Measurements from ENCODE around the gene TGM1.

TGM1 gene

GRCh38 chr14:24292118-24292807, 29.3 kb upstream of the TGM1 start:
- DNase-seq (ENCODE audit: low spot score): no peak

- DNase-seq (ENCODE audit: low spot score): no peak
Measured at GRCh38 chr14:24291446-24292117, 28.6 kb upstream of the TGM1 start.

GRCh38 chr14:24290746-24291145, 27.8 kb upstream of the TGM1 start:
- no peak for DNase-seq (ENCODE audit: low spot score)

- DNase-seq (ENCODE audit: low spot score): no peak
Measured at GRCh38 chr14:24289649-24290280, 26.8 kb upstream of the TGM1 start.

- DNase-seq (ENCODE audit: low spot score): no peak
Measured at GRCh38 chr14:24286996-24287395, 24.0 kb upstream of the TGM1 start.

- no peak for DNase-seq (ENCODE audit: low spot score)
Measured at GRCh38 chr14:24285351-24285750, 22.4 kb upstream of the TGM1 start.

GRCh38 chr14:24284501-24285035, 21.6 kb upstream of the TGM1 start:
- DNase-seq (ENCODE audit: low spot score): no peak

- no peak for DNase-seq (ENCODE audit: low spot score)
Measured at GRCh38 chr14:24283796-24284460, 21.0 kb upstream of the TGM1 start.

- DNase-seq (ENCODE audit: low spot score): no peak
Measured at GRCh38 chr14:24282736-24283135, 19.8 kb upstream of the TGM1 start.

- no peak for DNase-seq (ENCODE audit: low spot score)
Measured at GRCh38 chr14:24281636-24282035, 18.7 kb upstream of the TGM1 start.

GRCh38 chr14:24280797-24281460, 18.0 kb upstream of the TGM1 start:
- no peak for DNase-seq (ENCODE audit: low spot score)

- no peak for DNase-seq (ENCODE audit: low spot score)
Measured at GRCh38 chr14:24279301-24280186, 16.6 kb upstream of the TGM1 start.

GRCh38 chr14:24278424-24278823, 15.4 kb upstream of the TGM1 start:
- DNase-seq (ENCODE audit: low spot score): no peak

- DNase-seq (ENCODE audit: low spot score): no peak
Measured at GRCh38 chr14:24277606-24278321, 14.8 kb upstream of the TGM1 start.

- no peak for DNase-seq (ENCODE audit: low spot score)
Measured at GRCh38 chr14:24277071-24277470, 14.1 kb upstream of the TGM1 start.

- no peak for DNase-seq (ENCODE audit: low spot score)
Measured at GRCh38 chr14:24274101-24274543, 11.1 kb upstream of the TGM1 start.

GRCh38 chr14:24273422-24273998, 10.5 kb upstream of the TGM1 start:
- DNase-seq (ENCODE audit: low spot score): no peak

- DNase-seq (ENCODE audit: low spot score): no peak
Measured at GRCh38 chr14:24272467-24272866, 9.5 kb upstream of the TGM1 start.

GRCh38 chr14:24271834-24272263, 8.9 kb upstream of the TGM1 start:
- DNase-seq (ENCODE audit: low spot score): no peak
